HG03135 (cell line): ENCODE measurements around the gene CSTB.

ENCODE experiments used
- ATAC-seq: cut with Tn5 transposase; IDR thresholded peaks from one replicate; pipeline ENCODE4 v1.9.1; 2021; ENCODE audit warnings: mild to moderate bottlenecking, moderate library complexity; ENCODE audit not compliant: unreplicated experiment

CSTB gene

DNA sequence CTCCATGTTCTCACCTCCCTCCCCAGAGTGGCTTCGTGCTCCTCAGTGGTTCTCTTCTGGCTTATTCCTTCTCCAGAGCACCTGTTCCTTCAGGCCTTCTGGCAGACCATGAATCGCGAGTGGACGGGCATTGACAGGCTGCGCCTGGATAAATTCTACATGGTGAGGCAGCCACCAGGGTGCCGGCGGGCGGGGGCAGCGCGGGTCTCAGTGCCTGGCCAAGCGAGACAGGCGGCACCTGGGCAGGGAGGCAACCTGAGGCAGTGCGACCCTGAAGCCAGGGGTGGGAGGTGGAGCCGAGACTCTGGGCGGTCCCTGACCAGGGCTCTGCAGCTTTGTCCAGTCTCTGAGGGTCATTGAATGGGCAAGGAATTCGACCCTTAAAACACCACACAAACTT lies 17.1 kb upstream of the CSTB start:
- ATAC-seq: no peak

DNA sequence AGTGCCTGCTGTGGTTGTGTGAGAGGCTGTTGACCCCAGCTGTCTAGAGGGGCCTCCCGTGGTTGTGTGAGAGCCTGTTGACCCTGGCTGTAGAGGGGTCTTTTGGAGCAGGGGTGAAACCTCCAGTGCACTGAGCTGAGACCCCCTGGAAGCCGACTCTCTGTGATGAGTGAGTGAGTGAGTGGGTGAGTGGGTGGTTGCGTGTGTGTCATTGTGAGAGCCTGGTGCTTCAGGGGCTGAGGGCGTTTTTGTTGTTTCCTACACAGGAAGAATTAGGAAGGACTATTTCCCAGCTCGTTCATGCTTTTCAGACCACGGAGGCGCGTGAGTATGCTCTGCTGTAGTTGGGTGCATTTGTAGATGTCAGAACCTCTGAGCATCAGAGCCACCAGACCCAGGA lies 16.3 kb upstream of the CSTB start:
- no peak for ATAC-seq

DNA sequence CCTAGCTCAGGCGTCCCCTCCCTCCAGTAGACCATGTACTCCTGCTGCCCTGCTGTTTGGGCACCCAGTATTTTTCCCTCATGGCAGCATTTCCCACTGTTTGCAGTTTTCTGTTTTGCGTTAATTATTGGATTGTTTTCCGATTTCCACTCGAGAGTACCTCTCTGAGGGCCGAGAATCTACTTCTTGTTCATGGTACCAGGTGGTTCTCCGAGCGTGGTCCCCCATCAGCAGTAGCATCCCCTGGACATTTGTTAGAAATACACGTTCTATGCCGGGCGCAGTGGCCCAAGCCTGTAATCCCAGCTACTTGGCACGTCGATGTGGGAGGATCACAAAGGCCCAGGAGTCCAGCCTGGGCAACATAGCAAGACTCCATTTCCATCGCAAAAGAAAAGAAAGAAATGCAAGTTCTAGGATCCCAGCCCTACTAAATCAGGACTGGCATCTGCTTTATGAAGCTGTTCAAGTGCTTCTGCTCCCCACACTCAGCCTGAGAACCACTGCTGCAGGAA lies 14.0 kb upstream of the CSTB start:
- ATAC-seq: no peak

DNA sequence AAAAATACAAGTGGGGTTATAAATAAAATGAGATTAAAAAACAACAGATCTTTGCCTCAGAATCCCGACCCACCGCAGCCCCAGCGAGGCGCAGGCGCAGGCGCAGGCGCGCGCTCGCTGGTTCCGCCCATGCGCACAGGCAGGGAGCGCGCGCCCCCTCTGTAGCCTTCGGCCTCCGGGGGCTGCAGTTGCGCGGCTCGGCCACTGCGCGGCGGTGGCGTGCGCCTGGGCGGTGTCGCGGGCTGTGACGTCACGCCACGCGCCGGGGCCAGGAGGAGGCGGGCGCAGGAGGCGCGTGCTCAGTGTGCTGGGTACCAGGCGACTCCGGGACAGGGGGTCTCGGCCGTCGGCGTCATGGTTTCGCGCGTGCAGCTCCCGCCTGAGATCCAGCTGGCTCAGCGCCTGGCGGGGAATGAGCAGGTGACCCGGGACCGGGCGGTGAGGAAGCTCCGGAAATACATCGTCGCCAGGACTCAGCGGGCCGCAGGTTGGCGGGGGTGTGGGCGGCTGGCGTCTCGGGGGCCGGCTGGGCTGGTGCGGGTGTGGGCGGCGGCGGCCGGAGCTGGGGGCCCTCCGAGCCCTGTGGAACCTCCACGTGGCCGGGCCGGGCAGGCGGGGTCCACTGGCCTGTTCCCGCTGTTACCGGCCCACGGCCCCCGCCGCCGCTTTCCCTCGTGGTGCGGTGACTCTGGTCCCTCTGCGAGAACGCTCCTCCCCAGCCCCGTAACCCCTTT lies 13.3 kb upstream of the CSTB start, which contains the start of gene RRP1:
TSS of gene RRP1 (plus strand) at position 302 of the 734 bp plus-strand sequence. CDS start at position 355, 53 bp downstream.
- peak; percentile 74 for ATAC-seq

DNA sequence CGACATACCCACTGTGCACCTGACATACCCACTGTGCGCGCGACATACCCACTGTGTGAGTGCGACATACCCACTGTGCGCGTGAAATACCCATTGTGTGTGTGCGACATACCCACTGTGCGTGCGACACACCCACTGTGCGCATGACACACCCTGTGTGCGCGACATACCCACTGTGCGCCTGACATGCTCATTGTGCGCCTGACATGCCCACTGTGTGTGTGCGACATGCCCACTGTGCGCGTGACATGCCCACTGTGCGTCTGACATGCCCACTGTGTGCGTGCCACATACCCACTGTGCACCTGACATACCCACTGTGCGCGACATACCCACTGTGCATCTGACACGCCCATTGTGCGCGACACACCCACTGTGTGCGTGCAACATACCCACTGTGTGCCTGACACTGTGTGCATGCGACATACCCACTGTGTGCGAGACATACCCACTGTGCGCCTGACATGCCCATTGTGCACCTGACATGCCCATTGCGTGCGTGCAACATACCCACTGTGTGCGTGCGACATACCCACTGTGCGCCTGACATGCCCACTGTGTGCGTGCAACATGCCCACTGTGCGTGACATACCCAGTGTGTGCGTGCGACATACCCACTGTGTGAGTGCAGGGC lies 10.8 kb upstream of the CSTB start:
- no peak for ATAC-seq

DNA sequence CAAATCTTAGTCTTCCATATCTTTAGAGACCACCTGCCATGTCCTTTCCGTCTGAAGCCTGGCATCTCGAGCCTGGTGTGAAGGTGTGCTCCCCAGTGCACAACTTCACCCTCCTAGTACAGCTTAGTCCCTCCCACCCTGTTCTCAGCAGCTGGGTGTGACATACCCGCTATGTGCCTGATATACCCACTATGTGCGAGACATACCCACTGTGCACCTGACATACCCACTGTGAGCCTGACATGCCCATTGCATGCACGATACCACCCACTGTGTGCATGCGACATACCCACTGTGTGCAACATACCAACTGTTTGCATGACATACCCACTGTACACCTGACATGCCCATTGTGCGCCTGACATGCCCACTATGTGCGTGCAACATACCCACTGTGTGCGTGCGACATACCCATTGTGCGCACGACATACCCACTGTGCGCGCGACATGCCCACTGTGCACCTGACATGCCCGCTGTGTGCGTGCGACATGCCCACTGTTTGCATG lies 10.2 kb upstream of the CSTB start:
- no peak for ATAC-seq

DNA sequence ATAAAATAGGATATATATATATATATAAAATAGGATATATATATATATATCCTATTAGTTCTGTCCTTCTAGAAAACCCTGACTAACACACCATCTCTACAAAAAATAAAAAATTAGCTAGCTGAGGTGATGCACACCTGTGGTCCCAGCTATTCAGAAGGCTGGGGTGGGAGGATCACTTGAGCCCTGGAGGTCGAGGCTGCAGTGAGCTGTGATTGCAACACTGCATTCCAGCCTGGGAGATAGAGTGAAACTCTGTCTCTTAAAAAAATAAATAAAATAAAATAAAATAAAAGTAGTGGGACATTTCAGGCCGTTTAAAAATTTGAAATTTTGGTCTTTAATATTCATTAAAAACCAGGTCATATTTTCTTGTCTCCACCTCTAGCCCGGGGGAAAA lies 9.0 kb upstream of the CSTB start:
- no peak for ATAC-seq

DNA sequence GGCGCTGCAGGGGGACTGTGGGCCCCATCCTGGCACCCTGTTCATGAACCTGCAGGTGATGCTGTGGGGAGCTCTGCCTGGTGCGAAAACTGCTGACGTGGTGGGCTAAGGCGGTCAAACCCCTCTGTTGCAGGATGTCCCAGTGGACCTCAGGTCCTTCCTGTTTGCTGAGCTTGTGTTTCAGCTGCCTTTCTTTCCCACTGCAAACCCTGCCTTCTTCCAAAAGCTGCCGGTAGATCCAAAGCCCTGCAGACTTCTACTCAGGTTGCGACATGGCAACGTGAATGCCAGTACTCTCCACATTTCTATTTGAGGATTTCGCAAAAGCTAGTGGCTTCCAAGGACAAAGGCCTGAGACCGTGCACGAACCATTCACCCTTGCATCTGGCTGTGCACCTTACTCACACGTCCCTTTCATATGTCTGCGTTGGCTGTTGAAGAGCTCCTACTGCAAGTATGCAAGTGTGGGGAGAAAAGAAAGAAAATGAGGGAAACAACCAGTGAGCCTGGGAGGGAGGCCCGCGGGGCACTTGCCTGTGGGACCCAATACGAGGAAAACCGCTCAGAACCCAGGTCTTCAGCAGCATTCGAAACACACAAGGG lies 7.1 kb upstream of the CSTB start:
- ATAC-seq: no peak

DNA sequence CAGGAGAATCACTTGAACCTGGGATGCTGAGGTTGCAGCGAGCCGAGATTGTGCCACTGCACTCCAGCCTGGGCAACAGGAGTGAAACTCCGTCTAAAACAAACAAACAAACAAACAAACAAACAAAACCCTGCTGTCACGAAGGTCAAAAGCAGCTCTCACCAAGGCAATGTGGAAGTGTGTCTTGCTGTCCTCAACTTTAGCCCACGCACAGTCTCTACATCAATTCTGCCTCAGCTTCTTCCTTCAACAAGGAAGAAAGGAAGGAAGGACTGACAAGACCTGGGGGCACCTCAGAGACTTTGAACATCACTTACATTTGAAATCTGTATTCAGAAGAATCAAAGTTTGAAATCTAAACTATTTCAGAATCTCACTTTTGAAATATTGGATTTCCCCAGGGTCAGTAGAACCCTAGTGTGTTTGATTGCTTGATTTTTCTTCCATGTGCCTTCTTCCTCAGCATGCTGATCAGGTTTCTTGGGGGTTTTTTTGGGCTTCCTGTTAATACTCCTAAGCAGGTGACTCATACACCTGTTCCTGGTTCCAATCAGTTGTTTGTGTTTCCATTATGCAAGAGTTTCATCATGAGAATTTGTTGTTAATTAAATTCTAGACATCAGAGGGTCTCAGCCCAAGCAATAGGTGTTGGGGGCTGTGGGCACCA lies 6.5 kb upstream of the CSTB start:
- no peak for ATAC-seq

DNA sequence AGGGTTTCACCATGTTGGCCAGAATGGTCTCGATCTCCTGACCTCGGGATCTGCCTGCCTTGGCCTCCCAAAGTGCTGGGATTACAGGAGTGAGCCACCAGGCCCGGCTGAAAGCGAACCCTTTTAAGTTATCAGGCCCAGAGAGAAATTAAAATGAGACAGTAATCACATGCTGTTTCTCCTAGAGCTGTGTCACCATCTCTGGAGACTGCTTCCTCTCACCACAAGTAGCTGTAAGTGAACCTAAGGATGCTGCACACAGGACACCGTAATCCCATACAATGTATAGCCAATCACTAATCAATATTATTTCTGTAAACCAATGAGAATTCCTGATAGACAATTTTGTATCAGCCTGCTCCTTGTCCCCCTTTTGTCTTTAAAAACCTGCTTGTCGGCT lies 5.7 kb upstream of the CSTB start:
- no peak for ATAC-seq

DNA sequence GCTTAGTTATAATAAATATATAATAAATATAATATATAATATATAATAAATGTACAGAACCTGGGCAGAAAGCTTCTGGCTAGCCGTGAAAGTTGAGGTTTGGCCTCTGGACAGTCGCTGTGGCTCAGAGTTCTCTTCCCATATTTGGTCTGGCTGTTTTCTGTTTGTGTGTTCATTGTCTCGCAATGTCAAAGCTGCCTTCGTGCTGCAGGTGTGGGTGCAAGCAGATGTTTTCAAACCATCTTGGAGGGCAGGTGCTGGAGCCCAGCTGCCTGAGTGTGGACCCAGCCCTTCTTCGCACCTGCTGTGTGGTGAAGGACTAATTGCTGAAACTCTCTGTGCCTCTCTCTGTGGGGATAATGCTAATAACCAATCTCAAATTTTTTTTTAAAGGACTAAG lies 3.6 kb upstream of the CSTB start:
- no peak for ATAC-seq

DNA sequence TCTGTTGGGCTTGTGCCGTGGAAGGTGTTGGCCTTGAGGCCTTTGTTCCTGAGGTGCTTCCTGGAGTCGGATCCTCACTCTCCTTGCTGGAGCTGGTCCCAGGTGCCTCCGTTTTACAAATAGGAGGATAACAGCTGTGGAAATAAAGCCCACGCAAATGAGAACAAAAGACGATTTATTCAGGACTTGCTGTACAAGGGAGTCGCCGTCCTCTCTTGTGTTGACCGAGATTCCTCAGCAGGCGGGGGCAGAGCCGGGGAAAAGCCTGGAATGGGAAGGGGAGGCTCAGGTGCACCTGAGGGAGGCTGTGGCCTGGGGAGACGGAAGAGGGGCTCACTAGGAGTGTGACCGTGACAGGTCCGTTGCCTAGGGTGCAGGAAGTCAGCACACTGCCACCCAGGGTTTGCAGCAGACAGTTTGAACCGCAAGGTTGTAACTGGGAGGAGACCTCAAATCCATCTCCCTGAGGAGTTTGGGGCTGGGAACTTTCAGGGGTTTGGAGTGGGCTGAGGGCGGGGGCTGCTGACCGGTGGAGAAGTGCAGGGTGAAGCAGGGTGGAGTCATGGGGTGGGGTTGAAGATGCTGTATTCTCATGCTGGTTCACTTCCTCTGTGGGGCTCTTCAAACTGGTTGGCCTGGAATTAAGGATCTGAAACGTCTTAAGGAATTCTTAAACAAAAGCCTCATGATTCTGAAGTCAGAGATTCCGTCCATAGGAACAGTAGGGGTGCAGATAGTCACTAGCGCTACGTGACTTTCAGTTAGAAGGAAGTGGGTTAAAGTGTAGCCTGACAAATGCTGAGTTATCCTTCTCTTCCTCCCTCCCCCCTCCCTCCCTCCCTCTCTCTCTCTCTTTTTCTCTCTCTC lies 2.6 kb upstream of the CSTB start:
- no peak for ATAC-seq

DNA sequence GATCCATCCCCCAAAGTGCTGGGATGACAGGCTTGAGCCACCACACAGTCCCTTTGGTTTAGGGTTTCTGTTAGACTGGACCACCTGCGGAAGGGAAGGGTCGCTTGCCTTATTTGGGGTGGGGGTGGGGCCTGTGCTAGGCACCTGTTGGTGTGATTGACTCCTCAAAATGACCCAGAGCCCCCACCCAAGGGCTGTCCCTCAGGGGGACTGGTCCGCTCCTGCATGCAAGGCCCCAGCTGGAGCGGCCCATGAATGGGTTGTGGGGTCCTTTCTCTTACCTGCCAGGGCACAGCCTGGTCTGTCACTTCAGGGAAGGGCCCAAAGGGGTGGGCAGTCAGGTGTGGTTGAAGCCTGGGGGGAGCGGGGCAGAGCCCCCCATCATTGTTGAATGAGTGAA lies 1.8 kb upstream of the CSTB start:
- no peak for ATAC-seq

DNA sequence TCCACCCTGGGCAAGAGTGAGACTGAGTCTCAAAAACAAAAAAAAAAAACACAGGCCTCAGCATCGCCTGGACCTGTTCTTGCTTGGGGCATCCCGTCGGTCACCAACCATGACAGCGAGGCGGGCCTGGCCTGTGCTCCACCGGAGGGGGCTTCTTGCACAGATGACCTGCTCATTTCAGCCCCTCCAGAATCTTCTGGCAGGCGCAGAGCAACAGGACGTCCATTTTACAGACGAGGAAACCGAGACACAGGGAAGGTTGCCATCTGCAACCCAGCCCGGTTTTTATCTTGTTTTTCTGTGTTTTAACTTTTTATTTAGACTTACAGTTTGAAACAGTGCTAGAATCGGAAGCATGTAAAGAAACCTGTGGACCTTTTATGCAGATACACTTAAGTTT lies 918 bp downstream of the CSTB start:
- no peak for ATAC-seq

DNA sequence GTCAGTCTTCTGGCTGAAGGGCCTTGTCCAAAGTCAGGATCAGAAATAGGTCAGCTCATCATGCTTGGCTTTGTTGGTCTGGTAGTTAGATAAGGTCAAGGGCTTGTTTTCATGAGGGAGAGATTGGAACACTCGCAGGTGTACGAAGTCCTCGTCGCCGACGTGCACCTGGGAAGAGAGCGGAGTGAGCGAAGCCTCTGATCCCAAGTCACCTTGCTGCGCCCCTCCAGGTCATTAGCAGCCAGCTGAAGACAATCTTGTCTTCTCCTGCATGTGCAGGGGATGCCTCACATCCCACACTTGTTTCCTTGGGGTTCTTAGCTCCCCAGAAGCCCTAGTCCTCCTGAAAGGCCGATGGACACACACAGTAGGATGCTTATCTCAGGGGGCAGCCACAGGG lies 1.9 kb downstream of the CSTB start:
- ATAC-seq: no peak

DNA sequence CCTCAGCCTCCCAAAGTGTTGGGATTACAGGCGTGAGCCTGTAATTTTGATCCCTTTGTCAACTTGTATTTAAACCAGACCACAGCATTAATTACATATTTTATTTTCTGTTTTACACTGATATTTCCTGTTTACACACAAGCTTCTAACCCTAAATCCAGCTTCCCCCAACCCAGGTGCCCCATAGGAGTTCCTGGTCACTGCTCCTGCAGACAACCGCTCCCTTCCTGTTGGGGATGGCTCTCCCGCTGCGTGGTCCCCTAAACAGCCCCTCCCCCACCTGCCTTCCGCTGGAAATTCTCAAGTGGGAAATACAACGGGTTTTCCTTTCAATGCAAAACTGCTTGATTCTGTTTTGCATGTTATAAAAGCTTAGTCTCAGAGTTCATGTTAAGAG lies 3.7 kb downstream of the CSTB start:
- ATAC-seq: no peak

DNA sequence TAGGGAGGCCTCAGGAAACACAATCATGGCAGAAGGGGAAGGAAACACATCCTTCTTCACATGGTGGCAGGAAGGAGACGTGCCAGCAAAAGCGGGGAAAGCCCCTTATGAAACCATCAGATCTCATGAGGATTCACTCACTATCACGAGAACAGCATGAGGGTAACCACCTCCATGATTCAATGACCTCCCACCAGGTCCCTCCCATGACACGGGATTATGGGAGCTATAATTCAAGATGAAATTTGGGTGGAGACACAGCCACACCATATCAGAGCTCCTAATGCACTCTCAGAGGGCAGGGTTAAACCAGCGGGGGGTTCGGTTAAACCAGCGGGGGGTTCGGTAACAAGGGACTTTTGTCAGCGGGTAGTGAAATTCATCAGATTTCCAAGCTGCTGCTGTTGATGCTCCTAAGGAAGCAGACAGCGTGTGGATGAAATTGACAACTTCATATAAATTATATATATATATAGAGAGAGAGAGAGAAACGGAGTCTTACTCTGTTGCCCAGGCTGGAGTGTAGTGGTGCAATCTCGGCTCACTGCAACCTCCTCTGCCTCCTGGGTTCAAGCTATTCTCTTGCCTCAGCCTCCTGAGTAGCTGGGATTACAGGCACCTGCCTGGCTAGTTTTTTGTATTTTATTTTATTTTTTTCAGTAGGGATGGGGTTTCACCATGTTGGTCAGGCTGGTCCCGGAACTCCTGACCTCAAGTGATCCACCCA lies 4.2 kb downstream of the CSTB start:
- no peak for ATAC-seq

DNA sequence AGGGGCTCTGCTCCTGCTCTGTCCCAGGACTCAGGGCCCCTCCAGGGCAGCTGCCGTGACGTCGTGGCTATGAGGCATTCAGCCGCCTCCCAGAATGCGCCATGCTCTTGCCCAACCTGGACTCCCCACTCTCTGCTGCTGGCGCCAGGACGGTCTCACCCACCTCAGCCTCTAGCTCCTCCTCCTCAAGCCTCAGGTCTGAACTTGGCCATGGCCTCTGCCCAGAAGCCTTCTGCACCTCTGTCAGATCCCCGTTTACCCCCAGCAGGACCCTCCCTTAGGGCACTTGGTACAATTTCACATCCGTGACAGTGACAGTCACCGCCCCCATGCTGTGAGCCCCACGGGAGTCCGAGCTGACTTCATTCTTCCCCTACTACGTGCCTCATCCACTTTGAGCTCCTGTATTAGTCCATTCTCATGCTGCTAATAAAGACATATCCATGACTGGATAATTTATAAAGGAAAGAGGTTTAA lies 4.9 kb downstream of the CSTB start:
- ATAC-seq: no peak

DNA sequence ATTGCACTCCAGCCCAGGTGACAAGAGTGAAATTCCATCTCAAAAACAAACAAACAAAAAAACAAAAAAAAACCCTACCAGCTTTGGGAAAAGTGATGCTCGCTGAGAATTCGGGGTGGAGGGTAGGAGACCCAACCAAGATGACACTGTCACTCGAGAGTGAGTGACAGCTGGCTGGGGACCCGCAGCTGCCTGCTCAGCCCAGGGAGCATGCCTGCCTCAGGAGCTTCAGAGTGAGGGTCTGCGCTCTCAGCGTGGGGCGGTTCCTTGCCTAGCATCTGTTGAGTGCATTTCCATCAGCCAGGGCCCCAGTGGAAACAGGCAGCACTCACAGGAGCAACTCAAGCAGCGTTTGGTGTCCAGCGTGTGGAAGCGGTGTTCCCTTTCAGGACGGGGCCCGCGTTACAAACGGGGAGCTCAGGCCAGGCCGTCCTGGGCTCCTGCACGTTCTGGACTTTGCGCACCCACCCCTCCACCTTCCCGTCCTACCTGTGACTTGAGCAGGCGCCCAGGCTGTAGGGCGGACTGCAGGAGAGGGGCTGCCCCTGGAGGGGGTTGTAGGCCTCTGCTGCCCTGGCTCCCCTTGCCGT lies 5.9 kb downstream of the CSTB start:
- no peak for ATAC-seq
